Mesodermal cell (in vitro differentiated cells): ENCODE measurements around the gene ZNF557.

Experiments used
- H3K27ac ChIP-seq: 2 replicates; pipeline ENCODE4 v1.7.0; 2013; ENCODE audit warnings: mild to moderate bottlenecking, low read depth, low read length, moderate library complexity; ENCODE audit not compliant: severe bottlenecking
- H3K36me3 ChIP-seq: 2 replicates; pipeline ENCODE4 v1.7.1; 2013; ENCODE audit warnings: mild to moderate bottlenecking, low read length, moderate library complexity; ENCODE audit not compliant: control insufficient read depth, insufficient read depth
- H3K4me1 ChIP-seq: one replicate; pipeline ENCODE4 v1.7.1; 2013; ENCODE audit warnings: mild to moderate bottlenecking, low read length; ENCODE audit not compliant: insufficient read depth, control insufficient read depth, poor library complexity, severe bottlenecking
- H3K4me3 ChIP-seq: 2 replicates; pipeline ENCODE4 v1.7.0; 2013; ENCODE audit warnings: low read length, control low read depth, mild to moderate bottlenecking; ENCODE audit not compliant: insufficient read depth, poor library complexity, severe bottlenecking; ENCODE audit errors: extremely low read depth
- H3K9me3 ChIP-seq: 2 replicates; pipeline ENCODE4 v1.7.1; 2013; ENCODE audit warnings: mild to moderate bottlenecking, low read length, moderate library complexity; ENCODE audit not compliant: control insufficient read depth
- WGBS, 2 experiments: methylation state at CpG; one replicate each; pipeline ENCODE4 v1.1.5; 2013; ENCODE audit warnings: missing lambda C conversion rate in 2 of 2; ENCODE audit not compliant: insufficient coverage in 2 of 2; 5-methylcytosine and 5-hydroxymethylcytosine counted together

Gene ZNF557

DNA sequence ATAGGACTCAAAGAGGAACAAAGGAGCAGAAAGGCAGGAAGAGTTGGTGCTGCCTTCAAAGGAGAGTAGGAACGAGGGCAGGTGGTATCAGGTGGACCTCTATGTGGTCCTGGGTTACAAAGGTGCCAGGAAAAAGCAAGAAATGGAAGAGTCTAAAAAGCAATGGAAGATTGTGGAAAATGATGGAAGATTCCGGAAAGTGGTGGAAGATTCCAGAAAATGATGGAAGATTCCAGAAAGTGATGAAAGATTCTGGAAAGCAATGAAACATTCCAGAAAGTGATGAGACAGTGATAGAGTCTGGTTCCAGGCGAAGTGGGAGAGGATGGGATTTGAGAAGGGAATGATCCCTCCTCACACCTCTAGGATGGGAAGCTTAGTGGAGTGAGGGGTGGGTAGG, 55.3 kb downstream of the ZNF557 start:
- no peak overlapping the region for H3K27ac ChIP-seq
- 32 to 35% methylated on average over 2 of the region's 3 CpGs for WGBS, 2 experiments
- no peaks in the 10 kb centered on the region for H3K4me1 ChIP-seq
- H3K9me3 ChIP-seq, result peaks cover 16% of the 10 kb centered on the region
- peaks cover 29% of the 10 kb centered on the region for H3K36me3 ChIP-seq
- H3K4me3 ChIP-seq, result no peak overlapping the region

GRCh38 chr19:7125221-7125620, 55.7 kb downstream of the ZNF557 start:
- WGBS, 2 experiments, result 93% methylated on average over 13 to 15 of the region's 16 CpGs
- Histone ChIP-seq H3K4me3 (no peak overlapping the region), H3K36me3 (peaks cover 29% of the 10 kb centered on the region), H3K4me1 (no peaks in the 10 kb centered on the region), H3K9me3 (peaks cover 16% of the 10 kb centered on the region), H3K27ac (no peak overlapping the region)

DNA sequence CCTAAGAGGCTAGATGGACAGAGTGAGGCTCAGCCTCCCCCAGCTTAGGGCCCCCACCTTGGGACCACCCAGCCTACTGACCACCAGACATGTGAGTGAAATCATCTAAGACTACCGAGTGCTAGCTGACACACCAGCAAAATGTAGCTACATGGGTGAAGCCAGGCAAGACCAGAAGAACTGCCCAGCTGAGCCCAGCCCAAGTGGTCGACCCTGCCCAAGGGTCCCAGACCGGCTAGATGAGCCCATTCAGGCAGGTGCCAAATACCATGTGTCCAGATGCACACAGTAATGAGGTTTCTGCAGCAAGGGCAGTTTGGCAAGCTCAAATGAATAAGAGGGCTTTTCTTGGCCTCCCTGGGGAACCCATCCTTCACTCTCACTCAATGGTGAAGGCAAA, 56.6 kb downstream of the ZNF557 start:
- H3K9me3 ChIP-seq, result peaks cover 16% of the 10 kb centered on the region
- H3K36me3 ChIP-seq, result peaks cover 29% of the 10 kb centered on the region
- H3K27ac ChIP-seq, result no peak overlapping the region
- WGBS, 2 experiments, result 93 to 95% methylated on average over 3 of the region's 3 CpGs
- H3K4me1 ChIP-seq, result no peaks in the 10 kb centered on the region
- H3K4me3 ChIP-seq, result no peak overlapping the region

DNA sequence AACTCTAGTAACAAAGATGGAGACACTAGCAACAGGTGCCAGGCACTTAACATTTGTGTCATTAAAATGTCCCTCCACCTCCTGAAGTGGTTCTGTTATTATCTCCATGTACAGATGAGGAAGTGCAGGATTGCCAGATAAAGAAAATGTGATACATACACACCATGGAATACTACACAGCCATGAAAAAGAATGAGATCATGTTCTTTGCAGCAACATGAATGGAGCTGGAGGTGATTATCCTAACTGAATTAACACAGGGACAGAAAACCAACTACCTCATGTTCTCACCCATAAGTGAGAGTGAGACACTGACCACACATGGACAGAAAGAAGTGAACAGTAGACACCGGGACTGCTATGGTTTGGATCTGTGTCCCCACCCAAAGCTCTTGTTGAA, 60.5 kb downstream of the ZNF557 start:
- peaks cover 19% of the 10 kb centered on the region for H3K36me3 ChIP-seq
- WGBS, 2 experiments, result 100% methylated on average over 1 of the region's 1 CpG; no CpG with 5 or more reads in 1 of the 2 experiments
- H3K4me3 ChIP-seq, result no peak overlapping the region
- peaks cover 16% of the 10 kb centered on the region for H3K9me3 ChIP-seq
- H3K27ac ChIP-seq, result no peak overlapping the region
- peaks cover 3% of the 10 kb centered on the region for H3K4me1 ChIP-seq

GRCh38 chr19:7132054-7132453, 62.6 kb downstream of the ZNF557 start:
- Histone ChIP-seq H3K27ac (no peak overlapping the region), H3K36me3 (peaks cover 4% of the 10 kb centered on the region), H3K9me3 (no peaks in the 10 kb centered on the region), H3K4me1 (peaks cover 3% of the 10 kb centered on the region), H3K4me3 (no peak overlapping the region)
- WGBS, 2 experiments, result 94 to 97% methylated on average over 15 to 16 of the region's 16 CpGs

DNA sequence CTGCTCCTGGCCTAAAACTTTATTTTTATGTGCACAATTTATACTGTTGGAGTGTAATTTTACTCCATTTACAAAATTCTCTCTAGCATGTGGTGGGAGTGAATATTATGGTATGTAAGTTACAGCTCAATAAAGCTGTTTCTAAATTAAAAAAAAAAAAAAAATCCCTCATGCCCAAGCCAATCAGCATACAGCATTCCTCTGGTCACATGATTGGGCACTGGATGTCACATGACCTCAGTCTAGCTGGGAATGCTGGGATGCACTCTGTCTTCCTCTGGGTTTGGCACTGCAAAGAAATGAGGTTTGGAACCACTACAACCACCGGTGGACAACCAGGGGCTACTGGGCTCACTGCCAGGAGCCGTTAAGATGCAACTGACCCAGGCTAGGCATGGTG, 67.6 kb downstream of the ZNF557 start:
- 100% methylated on average over 2 of the region's 2 CpGs for WGBS, 2 experiments
- H3K27ac ChIP-seq, result no peak overlapping the region
- peaks cover 28% of the 10 kb centered on the region for H3K36me3 ChIP-seq

More for the DNA sequence above, 67.6 kb downstream of the ZNF557 start:
- Histone ChIP-seq H3K4me1 (peaks cover 3% of the 10 kb centered on the region), H3K4me3 (no peak overlapping the region), H3K9me3 (no peaks in the 10 kb centered on the region)
